GM23338 (cell line): Measurements from ENCODE around the gene SYT9. TPM values are rescaled to one million over a fixed set of nuclear protein-coding genes. Genes with fewer than 3 reads are reported as not detected.

Experiments
- ATAC-seq: fragments of 200-7000 bp; cut with Tn5 transposase; 3 replicates; pipeline ENCODE4 v1.9.1; 2020
- DNase-seq: peaks from one replicate; pipeline ENCODE4 v3.0.0-alpha.2; 2015; ENCODE audit warnings: low spot score
- H2AFZ ChIP-seq: fragments of 200-600 bp; sonication (generic); 2 replicates; pipeline ENCODE4 v1.8.0; 2016; ENCODE audit warnings: antibody characterized with exemption, mild to moderate bottlenecking, moderate library complexity
- H3F3A ChIP-seq: fragments of 200-600 bp; sonication (generic); replicated peaks from 2 replicates; pipeline ENCODE4 v1.8.0; 2017; ENCODE audit warnings: antibody characterized with exemption, mixed run types, low read depth
- H3K27ac ChIP-seq: fragments of 200-600 bp; sonication (generic); 2 replicates; pipeline ENCODE4 v1.6.1; 2016; ENCODE audit warnings: low read depth
- H3K27me3 ChIP-seq: fragments of 200-600 bp; sonication (generic); 2 replicates; pipeline ENCODE4 v1.8.0; 2016; ENCODE audit warnings: mild to moderate bottlenecking, mixed run types, moderate library complexity; ENCODE audit not compliant: insufficient read depth
- H3K36me3 ChIP-seq: fragments of 200-600 bp; sonication (generic); 2 replicates; pipeline ENCODE4 v1.8.0; 2016; ENCODE audit warnings: mild to moderate bottlenecking; ENCODE audit not compliant: insufficient read depth
- H3K4me1 ChIP-seq: fragments of 200-600 bp; sonication (generic); 2 replicates; pipeline ENCODE4 v1.8.0; 2016; ENCODE audit warnings: mild to moderate bottlenecking, moderate library complexity; ENCODE audit not compliant: insufficient read depth
- H3K4me2 ChIP-seq: fragments of 200-600 bp; sonication (generic); 2 replicates; pipeline ENCODE4 v1.7.1; 2017; ENCODE audit warnings: mixed run types
- H3K4me3 ChIP-seq: fragments of 200-600 bp; sonication (generic); 2 replicates; pipeline ENCODE4 v1.6.1; 2016; ENCODE audit warnings: mixed run types
- H3K79me2 ChIP-seq: fragments of 200-600 bp; sonication (generic); replicated peaks from 2 replicates; pipeline ENCODE4 v1.8.0; 2017; ENCODE audit warnings: mild to moderate bottlenecking; ENCODE audit not compliant: insufficient read depth
- H3K9me2 ChIP-seq: fragments of 200-600 bp; sonication (generic); 2 replicates; pipeline ENCODE4 v1.8.0; 2017; ENCODE audit not compliant: insufficient read depth
- H4K20me1 ChIP-seq: fragments of 200-600 bp; sonication (generic); replicated peaks from 2 replicates; pipeline ENCODE4 v1.8.0; 2017; ENCODE audit warnings: mild to moderate bottlenecking; ENCODE audit not compliant: insufficient read depth
- H3K27ac Mint-ChIP-seq: 2 replicates; pipeline ENCODE4 v1.8.0; 2020; ENCODE audit warnings: inconsistent platforms, mild to moderate bottlenecking, moderate library complexity, mixed read lengths
- H3K27me3 Mint-ChIP-seq: 3 replicates; pipeline ENCODE4 v1.8.0; 2022; ENCODE audit warnings: low read depth, mild to moderate bottlenecking, moderate library complexity, mixed read lengths, inconsistent platforms; ENCODE audit not compliant: insufficient read depth, poor library complexity
- H3K36me3 Mint-ChIP-seq: 3 replicates; pipeline ENCODE4 v1.8.0; 2021; ENCODE audit warnings: low read depth, mild to moderate bottlenecking, inconsistent platforms, moderate library complexity, mixed read lengths
- H3K4me1 Mint-ChIP-seq: 3 replicates; pipeline ENCODE4 v1.8.0; 2020; ENCODE audit warnings: mild to moderate bottlenecking, inconsistent platforms, mixed read lengths
- H3K4me3 Mint-ChIP-seq: 3 replicates; pipeline ENCODE4 v1.8.0; 2021; ENCODE audit warnings: moderate library complexity, mild to moderate bottlenecking, inconsistent platforms, mixed read lengths
- H3K9me3 Mint-ChIP-seq: 3 replicates; pipeline ENCODE4 v1.8.0; 2020; ENCODE audit warnings: moderate library complexity, mild to moderate bottlenecking, inconsistent platforms, mixed read lengths
- CREB1 ChIP-seq: fragments of 250-450 bp; sonication (Bioruptor Pico); IDR thresholded peaks from 2 replicates; pipeline ENCODE4 v1.5.0; 2020; ENCODE audit warnings: low read depth, mild to moderate bottlenecking, moderate library complexity
- EZH2 ChIP-seq: fragments of 200-600 bp; sonication (generic); IDR thresholded peaks from one replicate; pipeline ENCODE4 v1.8.0; 2017; ENCODE audit warnings: antibody characterized with exemption, mild to moderate bottlenecking, low read depth; ENCODE audit not compliant: unreplicated experiment
- EZH2phosphoT487 ChIP-seq: fragments of 200-600 bp; sonication (generic); IDR thresholded peaks from one replicate; pipeline ENCODE4 v1.8.1; 2018; ENCODE audit warnings: antibody characterized with exemption; ENCODE audit not compliant: unreplicated experiment
- JUNB ChIP-seq: IDR thresholded peaks from one replicate; pipeline ENCODE4 v1.6.1; 2016; ENCODE audit warnings: antibody characterized with exemption; ENCODE audit not compliant: unreplicated experiment
- NANOG ChIP-seq: IDR thresholded peaks from 2 replicates; pipeline ENCODE4 v1.6.1; 2016; ENCODE audit warnings: antibody characterized with exemption, borderline replicate concordance
- POLR2AphosphoS5 ChIP-seq: IDR thresholded peaks from 2 replicates; pipeline ENCODE4 v1.6.1; 2016; ENCODE audit warnings: antibody characterized with exemption, low read depth
- STAT1 ChIP-seq: IDR thresholded peaks from one replicate; pipeline ENCODE4 v1.6.1; 2016; ENCODE audit warnings: antibody characterized with exemption; ENCODE audit not compliant: unreplicated experiment
- ZNF114 ChIP-seq: fragments of 250-450 bp; sonication (Bioruptor Pico); IDR thresholded peaks from 2 replicates; pipeline ENCODE4 v1.5.0; 2020; ENCODE audit warnings: mild to moderate bottlenecking, moderate library complexity
- ZNF331 ChIP-seq: fragments of 250-450 bp; sonication (Bioruptor Pico); IDR thresholded peaks from 2 replicates; pipeline ENCODE4 v1.5.0; 2020; ENCODE audit warnings: low read depth, mild to moderate bottlenecking, moderate library complexity
- polyA plus RNA-seq: library from polyadenylated mRNA; unstranded; fragments of >200 nt; fragmentation: Nextera tagmentation; extraction: Ambion mirVana; gene quantifications from 2 replicates; pipeline ENCODE4 v1.2.1, GENCODE V29; 2016
- total RNA-seq: library from RNA; depleted of rRNA; stranded (reverse); fragments of >200 nt; shearing (Covaris generic); gene quantifications from 2 replicates; pipeline ENCODE4 v1.2.3, GENCODE V29; 2014
- TF ChIP-seq, protein P1 (sequence below): fragments of 250-450 bp; sonication (Bioruptor Pico); IDR thresholded peaks from 2 replicates; pipeline ENCODE4 v1.5.0; 2020; ENCODE audit warnings: mild to moderate bottlenecking, moderate library complexity
- TF ChIP-seq, protein P2 (sequence below): IDR thresholded peaks from 2 replicates; pipeline ENCODE4 v1.6.1; 2016; ENCODE audit warnings: antibody characterized with exemption
- TF ChIP-seq, protein P3 (sequence below), 2 experiments: fragments of 200-600 bp in 1 of 2; sonication (generic) in 1 of 2; conservative IDR thresholded peaks; 2 replicates each; pipeline versions ENCODE4 v1.5.1 to v1.6.1; 2016 to 2017; ENCODE audit warnings: antibody characterized with exemption in 2 of 2, low read depth in 2 of 2, mild to moderate bottlenecking in 2 of 2, moderate library complexity in 1 of 2
- TF ChIP-seq, protein P4 (sequence below): IDR thresholded peaks from one replicate; pipeline ENCODE4 v1.6.1; 2018; ENCODE audit warnings: antibody characterized with exemption; ENCODE audit not compliant: unreplicated experiment

The SYT9 gene
- total and polyA plus RNA-seq, 2 experiments from 2014 or later: 0.91 to 2.4 TPM

DNA sequence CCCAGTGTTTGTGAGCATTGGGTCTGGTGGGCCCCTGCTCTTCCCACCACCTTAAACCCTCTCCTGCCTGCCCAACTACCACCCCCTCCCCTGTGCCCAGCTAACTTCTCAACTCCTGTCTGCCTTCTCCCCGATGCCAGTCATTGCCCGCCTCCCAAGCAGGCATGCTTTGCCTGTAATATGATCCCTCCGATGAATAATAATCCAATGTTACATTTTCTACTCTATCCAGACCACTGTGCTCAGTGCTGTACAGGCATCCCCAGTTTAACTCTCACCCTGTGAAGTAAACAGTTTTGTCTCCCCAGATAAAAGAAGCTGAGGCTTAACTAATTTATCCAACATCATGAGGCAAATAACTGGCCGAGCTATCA, 198.1 kb downstream of the SYT9 start:
- DNase-seq (no peak), ATAC-seq (no peak)
- Histone ChIP-seq H3K4me2 (no peak overlapping the region), H3K4me3 (no peak overlapping the region), H3K36me3 (no peaks in the 10 kb centered on the region), H3K27me3 (no peaks in the 10 kb centered on the region), H3K27ac (no peak overlapping the region), H3K79me2 (no peaks in the 10 kb centered on the region), H3F3A (no peaks in the 10 kb centered on the region), H3K4me1 (peaks cover 8% of the 10 kb centered on the region), H3K9me2 (no peaks in the 10 kb centered on the region), H2AFZ (no peak overlapping the region), H4K20me1 (no peaks in the 10 kb centered on the region)
- Mint-ChIP-seq H3K27me3 (peaks cover 8% of the 10 kb centered on the region), H3K4me1 (peaks cover 15% of the 10 kb centered on the region), H3K36me3 (no peaks in the 10 kb centered on the region), H3K27ac (no peak overlapping the region), H3K4me3 (no peak overlapping the region), H3K9me3 (peaks cover 3% of the 10 kb centered on the region; the same call in 1 of the 3 replicates)
- TF ChIP-seq, protein P1, sequence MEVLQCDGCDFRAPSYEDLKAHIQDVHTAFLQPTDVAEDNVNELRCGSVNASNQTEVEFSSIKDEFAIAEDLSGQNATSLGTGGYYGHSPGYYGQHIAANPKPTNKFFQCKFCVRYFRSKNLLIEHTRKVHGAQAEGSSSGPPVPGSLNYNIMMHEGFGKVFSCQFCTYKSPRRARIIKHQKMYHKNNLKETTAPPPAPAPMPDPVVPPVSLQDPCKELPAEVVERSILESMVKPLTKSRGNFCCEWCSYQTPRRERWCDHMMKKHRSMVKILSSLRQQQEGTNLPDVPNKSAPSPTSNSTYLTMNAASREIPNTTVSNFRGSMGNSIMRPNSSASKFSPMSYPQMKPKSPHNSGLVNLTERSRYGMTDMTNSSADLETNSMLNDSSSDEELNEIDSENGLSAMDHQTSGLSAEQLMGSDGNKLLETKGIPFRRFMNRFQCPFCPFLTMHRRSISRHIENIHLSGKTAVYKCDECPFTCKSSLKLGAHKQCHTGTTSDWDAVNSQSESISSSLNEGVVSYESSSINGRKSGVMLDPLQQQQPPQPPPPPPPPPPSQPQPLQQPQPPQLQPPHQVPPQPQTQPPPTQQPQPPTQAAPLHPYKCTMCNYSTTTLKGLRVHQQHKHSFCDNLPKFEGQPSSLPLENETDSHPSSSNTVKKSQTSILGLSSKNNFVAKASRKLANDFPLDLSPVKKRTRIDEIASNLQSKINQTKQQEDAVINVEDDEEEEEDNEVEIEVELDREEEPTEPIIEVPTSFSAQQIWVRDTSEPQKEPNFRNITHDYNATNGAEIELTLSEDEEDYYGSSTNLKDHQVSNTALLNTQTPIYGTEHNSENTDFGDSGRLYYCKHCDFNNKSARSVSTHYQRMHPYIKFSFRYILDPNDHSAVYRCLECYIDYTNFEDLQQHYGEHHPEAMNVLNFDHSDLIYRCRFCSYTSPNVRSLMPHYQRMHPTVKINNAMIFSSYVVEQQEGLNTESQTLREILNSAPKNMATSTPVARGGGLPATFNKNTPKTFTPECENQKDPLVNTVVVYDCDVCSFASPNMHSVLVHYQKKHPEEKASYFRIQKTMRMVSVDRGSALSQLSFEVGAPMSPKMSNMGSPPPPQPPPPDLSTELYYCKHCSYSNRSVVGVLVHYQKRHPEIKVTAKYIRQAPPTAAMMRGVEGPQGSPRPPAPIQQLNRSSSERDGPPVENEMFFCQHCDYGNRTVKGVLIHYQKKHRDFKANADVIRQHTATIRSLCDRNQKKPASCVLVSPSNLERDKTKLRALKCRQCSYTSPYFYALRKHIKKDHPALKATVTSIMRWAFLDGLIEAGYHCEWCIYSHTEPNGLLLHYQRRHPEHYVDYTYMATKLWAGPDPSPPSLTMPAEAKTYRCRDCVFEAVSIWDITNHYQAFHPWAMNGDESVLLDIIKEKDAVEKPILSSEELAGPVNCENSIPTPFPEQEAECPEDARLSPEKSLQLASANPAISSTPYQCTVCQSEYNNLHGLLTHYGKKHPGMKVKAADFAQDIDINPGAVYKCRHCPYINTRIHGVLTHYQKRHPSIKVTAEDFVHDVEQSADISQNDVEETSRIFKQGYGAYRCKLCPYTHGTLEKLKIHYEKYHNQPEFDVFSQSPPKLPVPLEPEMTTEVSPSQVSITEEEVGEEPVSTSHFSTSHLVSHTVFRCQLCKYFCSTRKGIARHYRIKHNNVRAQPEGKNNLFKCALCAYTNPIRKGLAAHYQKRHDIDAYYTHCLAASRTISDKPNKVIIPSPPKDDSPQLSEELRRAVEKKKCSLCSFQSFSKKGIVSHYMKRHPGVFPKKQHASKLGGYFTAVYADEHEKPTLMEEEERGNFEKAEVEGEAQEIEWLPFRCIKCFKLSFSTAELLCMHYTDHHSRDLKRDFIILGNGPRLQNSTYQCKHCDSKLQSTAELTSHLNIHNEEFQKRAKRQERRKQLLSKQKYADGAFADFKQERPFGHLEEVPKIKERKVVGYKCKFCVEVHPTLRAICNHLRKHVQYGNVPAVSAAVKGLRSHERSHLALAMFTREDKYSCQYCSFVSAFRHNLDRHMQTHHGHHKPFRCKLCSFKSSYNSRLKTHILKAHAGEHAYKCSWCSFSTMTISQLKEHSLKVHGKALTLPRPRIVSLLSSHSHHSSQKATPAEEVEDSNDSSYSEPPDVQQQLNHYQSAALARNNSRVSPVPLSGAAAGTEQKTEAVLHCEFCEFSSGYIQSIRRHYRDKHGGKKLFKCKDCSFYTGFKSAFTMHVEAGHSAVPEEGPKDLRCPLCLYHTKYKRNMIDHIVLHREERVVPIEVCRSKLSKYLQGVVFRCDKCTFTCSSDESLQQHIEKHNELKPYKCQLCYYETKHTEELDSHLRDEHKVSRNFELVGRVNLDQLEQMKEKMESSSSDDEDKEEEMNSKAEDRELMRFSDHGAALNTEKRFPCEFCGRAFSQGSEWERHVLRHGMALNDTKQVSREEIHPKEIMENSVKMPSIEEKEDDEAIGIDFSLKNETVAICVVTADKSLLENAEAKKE: no peak
- no peak for TF ChIP-seq ZNF331
- no peak for TF ChIP-seq NANOG
- TF ChIP-seq EZH2: no peak
- TF ChIP-seq, protein P2, sequence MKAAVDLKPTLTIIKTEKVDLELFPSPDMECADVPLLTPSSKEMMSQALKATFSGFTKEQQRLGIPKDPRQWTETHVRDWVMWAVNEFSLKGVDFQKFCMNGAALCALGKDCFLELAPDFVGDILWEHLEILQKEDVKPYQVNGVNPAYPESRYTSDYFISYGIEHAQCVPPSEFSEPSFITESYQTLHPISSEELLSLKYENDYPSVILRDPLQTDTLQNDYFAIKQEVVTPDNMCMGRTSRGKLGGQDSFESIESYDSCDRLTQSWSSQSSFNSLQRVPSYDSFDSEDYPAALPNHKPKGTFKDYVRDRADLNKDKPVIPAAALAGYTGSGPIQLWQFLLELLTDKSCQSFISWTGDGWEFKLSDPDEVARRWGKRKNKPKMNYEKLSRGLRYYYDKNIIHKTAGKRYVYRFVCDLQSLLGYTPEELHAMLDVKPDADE: no peak
- TF ChIP-seq POLR2AphosphoS5: no peak
- TF ChIP-seq, protein P3, sequence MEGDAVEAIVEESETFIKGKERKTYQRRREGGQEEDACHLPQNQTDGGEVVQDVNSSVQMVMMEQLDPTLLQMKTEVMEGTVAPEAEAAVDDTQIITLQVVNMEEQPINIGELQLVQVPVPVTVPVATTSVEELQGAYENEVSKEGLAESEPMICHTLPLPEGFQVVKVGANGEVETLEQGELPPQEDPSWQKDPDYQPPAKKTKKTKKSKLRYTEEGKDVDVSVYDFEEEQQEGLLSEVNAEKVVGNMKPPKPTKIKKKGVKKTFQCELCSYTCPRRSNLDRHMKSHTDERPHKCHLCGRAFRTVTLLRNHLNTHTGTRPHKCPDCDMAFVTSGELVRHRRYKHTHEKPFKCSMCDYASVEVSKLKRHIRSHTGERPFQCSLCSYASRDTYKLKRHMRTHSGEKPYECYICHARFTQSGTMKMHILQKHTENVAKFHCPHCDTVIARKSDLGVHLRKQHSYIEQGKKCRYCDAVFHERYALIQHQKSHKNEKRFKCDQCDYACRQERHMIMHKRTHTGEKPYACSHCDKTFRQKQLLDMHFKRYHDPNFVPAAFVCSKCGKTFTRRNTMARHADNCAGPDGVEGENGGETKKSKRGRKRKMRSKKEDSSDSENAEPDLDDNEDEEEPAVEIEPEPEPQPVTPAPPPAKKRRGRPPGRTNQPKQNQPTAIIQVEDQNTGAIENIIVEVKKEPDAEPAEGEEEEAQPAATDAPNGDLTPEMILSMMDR (conservative IDR thresholded peaks at IDR 0.05; ENCODE audit: low read depth in 2 of 2): no peak
- TF ChIP-seq CREB1 (CRISPR knock-in tag): no peak
- TF ChIP-seq EZH2phosphoT487: no peak
- no peak for TF ChIP-seq JUNB
- no peak for TF ChIP-seq ZNF114
- TF ChIP-seq, protein P4, sequence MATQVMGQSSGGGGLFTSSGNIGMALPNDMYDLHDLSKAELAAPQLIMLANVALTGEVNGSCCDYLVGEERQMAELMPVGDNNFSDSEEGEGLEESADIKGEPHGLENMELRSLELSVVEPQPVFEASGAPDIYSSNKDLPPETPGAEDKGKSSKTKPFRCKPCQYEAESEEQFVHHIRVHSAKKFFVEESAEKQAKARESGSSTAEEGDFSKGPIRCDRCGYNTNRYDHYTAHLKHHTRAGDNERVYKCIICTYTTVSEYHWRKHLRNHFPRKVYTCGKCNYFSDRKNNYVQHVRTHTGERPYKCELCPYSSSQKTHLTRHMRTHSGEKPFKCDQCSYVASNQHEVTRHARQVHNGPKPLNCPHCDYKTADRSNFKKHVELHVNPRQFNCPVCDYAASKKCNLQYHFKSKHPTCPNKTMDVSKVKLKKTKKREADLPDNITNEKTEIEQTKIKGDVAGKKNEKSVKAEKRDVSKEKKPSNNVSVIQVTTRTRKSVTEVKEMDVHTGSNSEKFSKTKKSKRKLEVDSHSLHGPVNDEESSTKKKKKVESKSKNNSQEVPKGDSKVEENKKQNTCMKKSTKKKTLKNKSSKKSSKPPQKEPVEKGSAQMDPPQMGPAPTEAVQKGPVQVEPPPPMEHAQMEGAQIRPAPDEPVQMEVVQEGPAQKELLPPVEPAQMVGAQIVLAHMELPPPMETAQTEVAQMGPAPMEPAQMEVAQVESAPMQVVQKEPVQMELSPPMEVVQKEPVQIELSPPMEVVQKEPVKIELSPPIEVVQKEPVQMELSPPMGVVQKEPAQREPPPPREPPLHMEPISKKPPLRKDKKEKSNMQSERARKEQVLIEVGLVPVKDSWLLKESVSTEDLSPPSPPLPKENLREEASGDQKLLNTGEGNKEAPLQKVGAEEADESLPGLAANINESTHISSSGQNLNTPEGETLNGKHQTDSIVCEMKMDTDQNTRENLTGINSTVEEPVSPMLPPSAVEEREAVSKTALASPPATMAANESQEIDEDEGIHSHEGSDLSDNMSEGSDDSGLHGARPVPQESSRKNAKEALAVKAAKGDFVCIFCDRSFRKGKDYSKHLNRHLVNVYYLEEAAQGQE: no peak
- no peak for TF ChIP-seq STAT1
